ENCODE data around the gene UNC5C. TPM values are rescaled to one million over a fixed set of nuclear protein-coding genes. Genes with fewer than 3 reads are reported as not detected.

Gene UNC5C
- total RNA-seq, 4 donors from 2014 or later, result 1.7 to 2.4 (median 2.0) TPM

DNA sequence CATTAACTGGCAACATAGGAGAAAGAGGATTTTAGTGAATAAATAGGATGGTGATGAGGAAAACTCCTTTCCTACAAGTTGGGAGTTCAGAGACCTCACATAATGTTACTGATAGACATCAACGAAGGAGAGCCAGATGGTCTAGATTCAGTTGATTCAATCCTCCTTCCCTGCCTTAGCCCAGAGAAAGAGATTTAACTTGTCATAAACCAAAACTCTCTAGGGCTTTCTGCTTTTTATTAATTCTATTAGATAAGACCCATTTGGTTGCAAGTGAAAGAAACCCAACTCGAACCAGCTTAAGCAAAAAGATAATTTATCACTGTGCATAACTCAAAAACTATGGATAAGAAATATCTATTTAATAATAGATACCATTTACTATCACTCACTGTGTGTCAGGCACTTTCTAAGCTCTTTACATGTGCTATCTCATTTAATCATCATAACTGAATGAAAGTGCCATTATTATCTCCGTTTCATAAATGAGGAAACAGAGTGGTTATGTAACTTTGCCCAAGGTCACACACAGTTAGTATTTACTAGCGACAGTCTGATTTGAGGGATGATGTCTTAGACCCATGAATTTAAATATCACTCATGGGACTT, 4.3 kb upstream of the UNC5C start:
- 41% methylated on average over 4 of the region's 4 CpGs for WGBS
- Histone ChIP-seq H3K36me3 (no peaks in the 10 kb centered on the region), H3K4me3 (no peak overlapping the region)

DNA sequence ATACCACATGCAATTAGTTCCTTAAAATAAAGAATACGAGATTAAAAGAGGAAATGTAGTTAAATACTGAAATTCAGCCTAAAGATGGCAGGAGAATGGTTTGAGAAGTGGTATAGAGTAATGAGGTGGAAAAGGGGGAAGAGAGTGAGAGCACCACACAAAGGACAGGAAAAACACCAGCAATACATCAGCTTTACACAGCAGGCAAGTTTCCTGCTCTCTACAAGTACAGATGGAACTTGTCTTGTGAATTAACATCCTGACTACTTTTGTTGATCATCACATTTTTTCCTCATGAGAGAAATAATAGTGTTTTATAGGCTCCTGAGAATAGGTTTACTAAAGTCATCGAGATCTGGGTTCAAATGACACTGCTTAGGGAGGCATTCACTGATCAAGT, 2.9 kb upstream of the UNC5C start:
- no peak for TF ChIP-seq EP300 (IDR thresholded peaks at IDR 0.05)
- TF ChIP-seq, protein P1, sequence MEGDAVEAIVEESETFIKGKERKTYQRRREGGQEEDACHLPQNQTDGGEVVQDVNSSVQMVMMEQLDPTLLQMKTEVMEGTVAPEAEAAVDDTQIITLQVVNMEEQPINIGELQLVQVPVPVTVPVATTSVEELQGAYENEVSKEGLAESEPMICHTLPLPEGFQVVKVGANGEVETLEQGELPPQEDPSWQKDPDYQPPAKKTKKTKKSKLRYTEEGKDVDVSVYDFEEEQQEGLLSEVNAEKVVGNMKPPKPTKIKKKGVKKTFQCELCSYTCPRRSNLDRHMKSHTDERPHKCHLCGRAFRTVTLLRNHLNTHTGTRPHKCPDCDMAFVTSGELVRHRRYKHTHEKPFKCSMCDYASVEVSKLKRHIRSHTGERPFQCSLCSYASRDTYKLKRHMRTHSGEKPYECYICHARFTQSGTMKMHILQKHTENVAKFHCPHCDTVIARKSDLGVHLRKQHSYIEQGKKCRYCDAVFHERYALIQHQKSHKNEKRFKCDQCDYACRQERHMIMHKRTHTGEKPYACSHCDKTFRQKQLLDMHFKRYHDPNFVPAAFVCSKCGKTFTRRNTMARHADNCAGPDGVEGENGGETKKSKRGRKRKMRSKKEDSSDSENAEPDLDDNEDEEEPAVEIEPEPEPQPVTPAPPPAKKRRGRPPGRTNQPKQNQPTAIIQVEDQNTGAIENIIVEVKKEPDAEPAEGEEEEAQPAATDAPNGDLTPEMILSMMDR (IDR thresholded peaks at IDR 0.05), result no peak
- TF ChIP-seq POLR2A (IDR thresholded peaks at IDR 0.05; ENCODE audit: low read depth), result no peak
- no peak for TF ChIP-seq POLR2AphosphoS5 (IDR thresholded peaks at IDR 0.05)
- no peaks in the 10 kb centered on the region for H3K9me3 ChIP-seq
- no peak overlapping the region for H3K4me3 ChIP-seq
- H3K27ac ChIP-seq (replicated peaks in 1 of 4), result no peak overlapping the region
- H3K27me3 ChIP-seq, result peaks cover 0 to 52% (median 13%) of the 10 kb centered on the region in 4 donors
- H3K4me1 ChIP-seq, result peaks cover 7 to 28% (median 25%) of the 10 kb centered on the region in 4 donors
- H3K36me3 ChIP-seq, result no peaks in the 10 kb centered on the region
- intact Hi-C loops (cut with DNase I), result no loop called here
- DNase-seq (ENCODE audit: extremely low spot score), result no peak
- 67% methylated on average over 2 of the region's 2 CpGs for WGBS

More for the DNA sequence above, 4.3 kb upstream of the UNC5C start:
- peaks cover 7 to 20% (median 19%) of the 10 kb centered on the region in 4 donors for H3K4me1 ChIP-seq
- intact Hi-C loops (cut with DNase I), result no loop called here
- H3K27me3 ChIP-seq, result peaks cover 0 to 38% (median 10%) of the 10 kb centered on the region in 4 donors
- TF ChIP-seq POLR2A (IDR thresholded peaks at IDR 0.05; ENCODE audit: low read depth), result no peak
- TF ChIP-seq EP300 (IDR thresholded peaks at IDR 0.05), result no peak
- TF ChIP-seq, protein P1 (IDR thresholded peaks at IDR 0.05), result no peak
- TF ChIP-seq POLR2AphosphoS5 (IDR thresholded peaks at IDR 0.05), result no peak
- H3K27ac ChIP-seq (replicated peaks in 1 of 4), result no peak overlapping the region
- H3K9me3 ChIP-seq, result no peaks in the 10 kb centered on the region
- no peak for DNase-seq (ENCODE audit: extremely low spot score)

DNA sequence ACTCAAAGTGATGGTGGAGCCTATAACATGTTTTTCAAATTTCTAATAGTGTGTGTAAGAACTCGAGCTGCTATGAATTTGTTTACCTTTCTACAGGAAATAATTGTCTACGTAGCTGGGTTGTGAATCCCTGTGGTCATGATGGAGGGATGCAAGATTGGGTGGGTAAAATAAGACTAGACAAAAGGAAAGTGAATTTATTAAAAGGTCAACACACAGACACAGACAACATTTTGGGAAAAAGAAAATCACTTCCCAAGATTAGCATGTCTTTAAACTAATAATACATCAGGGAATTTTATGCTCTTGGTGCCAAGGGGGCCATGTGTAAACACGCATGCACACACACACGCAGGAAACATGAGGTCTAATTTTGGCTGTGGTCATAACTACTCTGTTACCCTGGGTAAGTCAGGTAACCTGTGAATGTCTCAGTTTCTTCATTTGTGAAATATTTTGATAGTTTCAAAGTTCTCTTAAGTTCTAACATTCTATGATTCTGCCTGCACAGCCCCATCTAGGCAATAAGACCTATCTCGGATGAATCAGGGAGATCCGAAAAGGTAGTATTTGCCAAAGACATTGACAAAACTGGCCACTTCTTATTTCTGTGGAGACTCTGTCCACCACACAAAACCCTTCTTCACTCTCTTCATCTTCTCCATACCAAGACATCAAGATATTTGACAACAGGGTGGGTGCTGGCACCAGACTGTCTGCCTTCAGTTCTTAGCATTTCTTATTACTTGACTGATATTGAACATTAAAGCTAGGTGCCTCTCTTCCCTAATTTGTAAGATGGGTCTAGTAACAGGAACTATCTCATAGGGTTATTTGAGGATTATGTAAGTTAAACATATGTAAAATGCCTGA, 1.6 kb upstream of the UNC5C start:
- H3K36me3 ChIP-seq, result no peaks in the 10 kb centered on the region
- no peak for DNase-seq (ENCODE audit: extremely low spot score)
- peaks cover 7 to 28% (median 25%) of the 10 kb centered on the region in 4 donors for H3K4me1 ChIP-seq
- TF ChIP-seq EP300 (IDR thresholded peaks at IDR 0.05), result no peak
- TF ChIP-seq POLR2A (IDR thresholded peaks at IDR 0.05; ENCODE audit: low read depth), result no peak
- TF ChIP-seq, protein P1 (IDR thresholded peaks at IDR 0.05), result no peak
- TF ChIP-seq POLR2AphosphoS5 (IDR thresholded peaks at IDR 0.05), result no peak
- H3K9me3 ChIP-seq, result no peaks in the 10 kb centered on the region
- peak overlapping the region; percentile 52 to 70 (median 58) for H3K4me3 ChIP-seq
- peak overlapping the region in 2 of 4 donors; percentile 71 to 79 for H3K27ac ChIP-seq (replicated peaks in 1 of 4)
- H3K27me3 ChIP-seq, result peaks cover 0 to 57% (median 13%) of the 10 kb centered on the region in 4 donors
- WGBS, result 48% methylated on average over 6 of the region's 6 CpGs
- intact Hi-C loops (cut with DNase I), result no loop called here

DNA sequence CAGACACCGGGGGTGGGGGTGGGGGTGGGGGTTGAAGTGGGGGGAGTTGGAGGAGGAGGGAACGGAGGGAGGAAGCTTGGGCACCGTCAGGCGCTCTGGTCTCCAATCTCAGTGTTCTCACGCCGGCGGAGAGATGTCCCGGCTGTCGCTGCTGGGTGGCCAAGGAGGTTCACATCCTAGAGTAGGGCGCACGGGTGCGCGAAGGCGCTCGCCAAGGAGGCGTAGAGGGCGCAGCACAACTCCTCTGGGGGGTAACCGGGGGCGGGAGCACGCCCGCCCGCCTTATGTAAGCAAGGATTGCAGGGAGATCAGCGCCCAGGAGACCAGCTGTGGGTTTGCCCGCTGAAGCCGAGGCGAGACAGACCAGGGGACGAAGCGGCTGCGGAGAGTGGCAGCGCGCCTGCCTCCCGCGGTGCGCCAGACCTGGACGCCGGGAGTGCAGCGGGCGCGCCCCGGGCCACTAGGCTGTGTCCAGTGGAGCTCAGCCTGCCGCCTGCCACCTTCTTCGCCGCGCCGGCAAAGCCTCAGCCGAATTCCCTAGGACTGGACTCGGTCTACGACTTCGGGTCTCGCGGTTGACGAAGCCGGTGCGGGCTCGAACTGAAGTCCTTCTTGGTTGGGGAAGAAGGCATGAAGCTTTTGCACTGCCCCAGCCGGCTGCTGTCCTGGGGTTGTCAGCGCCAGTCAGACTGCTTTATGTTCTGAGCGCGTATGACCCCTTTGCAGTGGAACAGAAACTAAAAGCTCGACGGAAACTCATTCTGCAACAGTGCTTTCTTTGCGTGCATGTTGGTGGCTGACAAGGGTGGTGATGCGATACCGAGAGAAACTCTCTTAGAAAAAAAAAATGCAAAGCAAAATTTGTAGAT, 707 bp upstream of the UNC5C start:
- no peak for DNase-seq (ENCODE audit: extremely low spot score)
- Histone ChIP-seq H3K4me3 (peak overlapping the region; percentile 52 to 70 (median 58)), H3K4me1 (peaks cover 7 to 28% (median 25%) of the 10 kb centered on the region in 4 donors), H3K27me3 (peaks cover 0 to 57% (median 13%) of the 10 kb centered on the region in 4 donors), H3K36me3 (no peaks in the 10 kb centered on the region), H3K27ac (replicated peaks in 1 of 4) (peak overlapping the region; percentile 71 to 83 (median 76)), H3K9me3 (no peaks in the 10 kb centered on the region)
- WGBS, result under 1% methylated on average over 32 of the region's 64 CpGs
- intact Hi-C loops (cut with DNase I), result no loop called here
- no peak for TF ChIP-seq POLR2A (IDR thresholded peaks at IDR 0.05; ENCODE audit: low read depth)
